NCI-H1694 (cell line): ENCODE data around the gene SCN10A.

Source experiments
- DNase-seq: peaks from one replicate; lab custom pipeline; 2025; lab: John Stamatoyannopoulos, UW

Gene SCN10A

DNA sequence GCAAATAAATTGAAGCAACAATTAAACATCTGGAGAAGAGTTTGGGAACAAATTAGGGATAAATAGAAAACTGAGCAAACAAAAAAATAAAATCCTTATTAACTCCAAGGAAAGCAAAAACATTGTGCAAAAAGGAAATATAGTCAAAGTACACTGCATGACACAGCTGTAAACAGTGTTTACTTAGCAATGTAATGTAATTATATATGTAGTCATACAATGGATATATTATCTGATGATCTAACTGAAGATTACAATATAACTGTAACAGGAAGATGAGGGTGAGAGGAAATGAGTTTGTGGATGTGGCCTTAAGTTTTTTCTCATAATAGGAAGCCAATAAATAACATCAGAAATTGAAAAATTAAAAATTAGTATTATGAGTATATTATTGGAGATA lies 42.5 kb downstream of the SCN10A start:
- no peak for DNase-seq

DNA sequence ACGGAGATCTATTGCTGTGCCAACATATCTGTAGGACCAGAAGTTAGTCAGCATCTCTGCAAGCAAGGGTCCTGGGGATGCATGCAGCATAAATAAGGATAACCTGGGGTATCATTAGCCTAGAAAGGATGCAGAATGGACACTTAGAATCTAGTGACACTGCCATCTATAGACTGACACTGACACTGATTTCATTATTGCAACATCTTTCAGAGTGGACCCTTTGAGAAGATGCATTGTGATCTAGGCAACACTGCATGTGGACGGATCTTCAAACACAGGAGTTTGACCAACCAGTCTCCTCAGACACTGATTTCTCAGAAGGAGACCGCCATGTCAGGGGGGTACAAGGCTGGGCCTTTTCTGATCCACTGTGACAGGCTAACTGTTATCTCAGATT lies 52.4 kb downstream of the SCN10A start:
- no peak for DNase-seq

DNA sequence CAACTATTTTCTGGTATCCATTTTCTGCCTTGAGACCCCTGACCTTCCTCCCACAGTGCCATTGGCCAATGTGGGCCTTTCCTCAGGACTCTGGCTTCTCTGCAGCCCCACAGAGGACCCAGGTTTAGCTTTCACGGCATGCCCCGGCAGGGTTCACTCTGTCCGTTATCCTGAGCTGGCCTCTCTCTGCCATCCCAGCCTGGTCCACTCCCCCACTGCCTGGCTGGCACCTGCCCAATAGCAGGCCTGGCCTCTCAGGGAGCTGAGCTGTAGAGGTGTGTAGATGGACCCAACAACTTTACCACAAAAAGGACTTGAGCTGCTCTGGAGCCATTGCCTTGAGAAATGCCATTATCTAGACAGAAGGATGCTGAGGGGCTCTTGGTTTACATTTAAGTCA lies 57.5 kb downstream of the SCN10A start:
- no peak for DNase-seq

DNA sequence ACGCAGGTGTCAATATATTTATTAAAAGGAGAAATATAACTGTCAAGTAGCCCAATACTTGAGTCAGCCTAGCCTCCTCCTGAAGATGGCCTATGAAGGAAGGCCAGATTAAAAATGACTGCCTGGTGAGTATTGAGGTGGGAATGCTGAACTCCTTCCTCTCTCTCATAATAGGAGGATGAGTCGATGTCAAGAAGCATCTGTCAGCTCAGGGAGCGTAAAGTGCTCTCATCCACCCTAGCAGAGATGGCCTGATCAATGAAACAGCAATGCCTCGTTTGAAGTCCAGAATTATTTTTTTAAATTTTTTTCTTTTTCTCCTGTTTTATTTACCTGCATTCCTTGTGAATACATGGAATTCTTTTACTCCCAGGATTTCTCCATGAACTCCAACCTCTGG lies 58.3 kb downstream of the SCN10A start:
- no peak for DNase-seq

DNA sequence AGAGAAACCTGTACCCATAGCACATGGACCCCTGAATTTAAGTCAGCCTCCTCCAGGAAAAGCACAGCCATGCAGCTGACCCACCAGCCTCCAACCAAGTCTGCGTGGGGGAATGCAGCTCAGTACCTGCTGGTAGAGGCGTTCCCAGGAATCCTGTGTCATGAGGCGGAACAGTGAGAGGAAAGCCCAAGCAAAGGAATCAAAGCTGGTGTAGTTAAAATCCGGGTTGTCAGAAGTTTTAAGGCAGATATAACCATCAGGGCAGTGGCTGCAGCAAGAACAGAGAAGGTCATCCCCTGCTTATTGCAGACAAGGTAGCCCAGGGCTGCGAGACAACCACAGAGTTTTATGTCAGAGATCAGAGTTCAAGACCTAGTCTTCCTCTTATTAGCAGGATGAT lies 59.1 kb downstream of the SCN10A start:
- no peak for DNase-seq

DNA sequence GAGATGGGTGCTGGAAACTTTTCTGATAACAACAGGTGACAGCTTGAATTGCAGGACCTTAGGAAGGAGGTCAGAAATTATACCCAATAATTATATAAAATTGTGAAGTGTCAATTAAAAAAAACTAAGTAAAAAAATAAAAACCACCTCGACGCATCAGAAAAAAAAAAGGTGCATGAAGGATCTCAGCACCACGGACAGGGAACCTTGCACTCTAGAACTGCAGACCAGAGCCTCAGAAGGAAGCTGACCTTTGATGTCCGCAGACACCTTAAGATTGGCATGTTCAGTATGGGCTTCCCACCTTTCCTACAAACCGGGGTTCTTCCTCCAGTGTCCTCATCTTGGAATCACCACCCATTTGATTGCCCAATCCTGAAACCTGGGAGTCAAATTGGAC lies 60.9 kb downstream of the SCN10A start:
- no peak for DNase-seq

DNA sequence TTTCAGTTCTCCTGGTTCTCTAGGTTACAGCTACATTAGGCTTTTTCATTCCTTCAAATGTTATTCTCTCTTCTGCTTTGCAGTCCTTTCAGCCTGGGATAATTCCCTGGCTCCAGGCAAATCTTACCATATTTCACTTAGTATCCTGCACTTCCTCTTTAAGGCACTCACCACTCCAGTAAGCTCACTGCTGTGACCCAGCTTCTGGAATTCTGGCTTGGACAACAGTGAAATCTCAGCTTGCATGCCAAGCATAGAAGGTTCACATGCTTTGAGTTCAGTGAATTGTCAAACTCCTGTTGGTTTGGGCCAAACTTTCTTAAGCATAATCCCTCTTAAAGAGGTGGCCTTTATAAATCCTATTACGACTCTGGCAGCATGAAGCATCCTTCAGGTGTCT lies 69.4 kb downstream of the SCN10A start:
- DNase-seq: no peak

DNA sequence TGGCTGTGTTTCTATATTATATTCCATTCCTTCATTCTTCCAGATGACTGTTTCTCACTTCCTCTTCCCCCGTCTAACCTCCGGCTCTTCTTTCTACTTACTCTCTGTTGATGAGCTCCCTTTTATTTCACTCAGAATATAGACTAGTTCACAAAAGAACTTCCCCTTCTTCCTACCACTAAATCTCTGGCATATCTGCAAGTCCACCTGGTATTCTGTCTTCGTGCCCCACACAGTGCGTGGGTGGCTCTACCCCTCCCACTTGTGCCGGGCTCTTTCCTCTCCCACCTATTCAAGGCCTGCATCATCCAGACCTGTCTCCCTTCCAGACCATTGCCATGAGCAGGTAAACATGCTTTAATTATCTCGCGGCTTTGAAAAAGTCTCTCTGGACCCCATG lies 73.0 kb downstream of the SCN10A start:
- no peak for DNase-seq

GRCh38 chr3:38742550-38742949 lies 73.5 kb downstream of the SCN10A start:
- DNase-seq: no peak

GRCh38 chr3:38740537-38740936 lies 75.5 kb downstream of the SCN10A start:
- DNase-seq: no peak

DNA sequence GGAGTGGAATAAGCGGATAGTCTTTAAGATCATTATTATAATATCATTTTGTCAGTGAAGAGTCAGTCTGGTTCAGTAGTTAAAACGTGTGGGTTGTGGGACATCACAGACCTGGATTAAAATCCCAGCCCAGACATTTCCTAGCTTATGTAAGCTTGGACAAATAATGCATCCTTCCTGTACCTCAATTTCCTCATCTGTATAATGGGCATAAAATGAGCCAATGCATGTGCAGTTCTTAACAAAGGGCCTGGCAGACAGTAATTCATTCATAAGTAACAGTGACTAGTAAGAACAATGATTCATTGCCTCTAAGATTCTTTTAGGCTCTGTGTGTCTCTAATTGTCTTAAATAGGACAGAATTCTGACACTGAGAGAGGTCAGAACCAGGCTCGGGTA lies 76.1 kb downstream of the SCN10A start:
- no peak for DNase-seq

GRCh38 chr3:38739396-38739689 lies 76.7 kb downstream of the SCN10A start:
- DNase-seq: no peak

DNA sequence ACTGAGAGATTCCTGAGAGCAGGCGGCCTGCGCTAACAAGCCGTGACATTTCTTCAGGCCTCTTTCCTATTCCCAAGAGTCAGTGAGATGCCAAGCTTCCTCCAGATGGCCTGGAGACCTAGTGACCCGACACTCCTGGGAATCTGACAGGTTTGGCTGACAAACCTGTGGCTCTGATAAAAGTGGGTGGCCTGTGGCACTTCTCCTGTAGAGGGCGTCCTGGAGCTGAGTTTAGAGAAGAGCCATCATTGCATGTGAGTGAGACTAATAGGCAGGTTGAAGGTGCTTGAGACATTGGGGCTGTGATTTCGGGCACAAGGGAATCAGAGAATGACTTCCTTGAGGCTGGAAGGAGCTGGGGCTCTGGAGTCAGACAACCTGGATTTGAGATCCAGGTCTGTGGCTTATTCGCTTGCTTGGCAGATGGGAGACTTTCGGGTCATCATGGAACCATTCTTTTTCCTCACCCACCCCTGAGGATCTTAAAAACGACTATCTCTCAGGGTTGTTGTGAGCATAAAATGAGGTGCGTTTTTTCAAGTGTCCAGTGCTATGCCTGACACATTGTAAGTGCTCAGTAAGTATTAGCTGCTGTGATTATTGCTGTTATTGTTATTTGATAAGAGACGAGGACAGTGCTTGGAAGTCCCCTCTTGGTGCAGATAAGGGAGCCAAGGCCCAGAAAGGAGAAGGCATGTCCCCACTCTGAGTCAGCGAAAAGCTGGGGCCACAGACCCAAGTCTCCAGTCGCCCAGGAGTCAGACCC lies 77.2 kb downstream of the SCN10A start:
- no peak for DNase-seq

DNA sequence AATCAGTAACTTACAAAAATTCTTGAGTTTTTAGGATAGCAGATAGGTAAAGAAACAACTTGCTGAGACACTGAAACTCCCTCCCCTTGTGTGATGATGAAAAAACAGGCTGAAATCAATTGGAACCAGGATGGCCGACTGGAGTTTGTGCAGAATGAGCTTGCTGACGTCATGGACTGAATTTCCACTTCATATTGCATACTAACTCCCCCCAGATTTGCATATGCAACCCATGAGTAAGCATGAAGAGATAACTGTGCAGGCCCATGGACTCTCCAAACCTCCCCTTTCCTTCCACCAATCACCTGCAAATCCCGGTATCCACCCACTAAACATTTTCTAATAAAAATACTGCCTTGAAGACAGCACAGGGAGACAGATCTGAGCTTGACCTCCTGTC lies 84.5 kb downstream of the SCN10A start:
- no peak for DNase-seq

DNA sequence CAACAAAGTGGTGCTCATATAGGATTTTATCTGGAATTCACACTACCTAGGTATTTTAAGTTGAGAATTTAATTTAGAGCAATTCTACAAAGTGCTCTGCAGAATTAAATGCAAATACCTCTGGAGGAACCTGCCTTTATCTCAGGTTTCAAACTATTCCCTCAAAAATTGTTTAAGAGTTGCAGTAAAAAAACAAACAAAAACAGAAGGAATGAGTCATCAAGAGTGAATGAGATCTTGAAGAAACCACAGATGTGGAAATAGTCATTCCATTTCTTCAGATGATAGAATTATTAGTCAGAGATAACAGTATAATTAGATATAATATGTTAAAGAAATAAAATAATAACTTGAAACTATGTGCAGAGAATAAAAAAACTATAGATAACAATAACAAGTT lies 85.7 kb downstream of the SCN10A start:
- no peak for DNase-seq

DNA sequence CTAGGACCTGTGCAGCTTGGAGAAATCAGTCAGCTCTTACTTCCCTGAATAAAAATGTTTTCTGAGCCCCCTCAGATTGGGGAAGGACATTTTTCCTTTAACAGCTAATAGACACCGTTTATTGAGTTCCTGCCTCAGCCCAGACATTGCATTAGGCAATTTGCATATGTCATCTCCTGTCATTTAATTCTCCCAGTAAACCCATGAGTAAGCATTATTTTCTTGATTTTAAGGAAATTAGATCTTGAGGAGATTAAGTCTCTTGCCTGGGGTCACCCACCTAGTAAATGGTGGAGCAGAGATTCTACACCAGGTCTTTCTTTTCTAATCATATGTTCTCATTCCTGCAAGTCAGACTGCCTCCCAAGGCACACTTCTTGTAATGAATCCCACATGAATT lies 88.0 kb downstream of the SCN10A start:
- no peak for DNase-seq

GRCh38 chr3:38726751-38727150 lies 89.3 kb downstream of the SCN10A start:
- no peak for DNase-seq

GRCh38 chr3:38725726-38726419 lies 90.1 kb downstream of the SCN10A start:
- DNase-seq: no peak

- no peak for DNase-seq
Observed at GRCh38 chr3:38724392-38724736, 91.7 kb downstream of the SCN10A start.

GRCh38 chr3:38723569-38724391 lies 92.2 kb downstream of the SCN10A start:
- DNase-seq: no peak

GRCh38 chr3:38722781-38723568 lies 93.0 kb downstream of the SCN10A start:
- no peak for DNase-seq

GRCh38 chr3:38721207-38721772 lies 94.7 kb downstream of the SCN10A start:
- DNase-seq: no peak
